Upper lobe of left lung (tissue), 6 donors: ENCODE results near the gene SLC48A1. TPM values are rescaled to one million over a fixed set of nuclear protein-coding genes. Genes with fewer than 3 reads are reported as not detected.

Experiments used
- ATAC-seq, 2 donors: fragments of 200-7000 bp; cut with Tn5 transposase; one replicate each; pipeline ENCODE4 v1.9.1; 2022; ENCODE audit warnings: mild to moderate bottlenecking in 2 of 2, moderate library complexity in 2 of 2; ENCODE audit not compliant: low FRiP score in 2 of 2
- DNase-seq, 2 donors: peaks; one replicate each; pipeline ENCODE4 v3.0.0-alpha.2; 2019 to 2020
- H3K27ac ChIP-seq, 4 donors: fragments of 200-600 bp; sonication (generic); one replicate each; pipeline ENCODE4 v1.5.1; 2016 to 2019
- H3K27me3 ChIP-seq, 4 donors: fragments of 200-600 bp; sonication (generic); one replicate each; pipeline ENCODE4 v1.5.1; 2017 to 2019
- H3K36me3 ChIP-seq, 4 donors: fragments of 200-600 bp; sonication (generic); one replicate each; pipeline ENCODE4 v1.5.1; 2016 to 2019
- H3K4me1 ChIP-seq, 4 donors: fragments of 200-600 bp; sonication (generic); one replicate each; pipeline ENCODE4 v1.5.1; 2018 to 2019
- H3K4me3 ChIP-seq, 4 donors: fragments of 200-600 bp; sonication (generic); one replicate each; pipeline ENCODE4 v1.5.1; 2017 to 2019; ENCODE audit warnings: mild to moderate bottlenecking in 2 of 4, moderate library complexity in 1 of 4
- H3K9me3 ChIP-seq, 4 donors: fragments of 200-600 bp; sonication (generic); one replicate each; pipeline ENCODE4 v1.5.1; 2018 to 2019
- CTCF ChIP-seq, 6 experiments: fragments of 450-650 bp in 4 of 6; fragments of 200-600 bp in 2 of 6; sonication (generic) in 2 of 6; IDR thresholded peaks; one replicate each; pipeline ENCODE4 v1.5.1; 2016 to 2019; ENCODE audit warnings: antibody characterized with exemption in 6 of 6
- EP300 ChIP-seq, 4 donors: sonication (generic); formaldehyde crosslinking; IDR thresholded peaks; one replicate each; pipeline ENCODE4 v1.5.1; 2017; ENCODE audit warnings: antibody characterized with exemption in 4 of 4, control low read depth in 2 of 4
- POLR2A ChIP-seq, 4 donors: fragments of 450-650 bp; IDR thresholded peaks; one replicate each; pipeline ENCODE4 v1.5.1; 2016 to 2017; ENCODE audit warnings: antibody characterized with exemption in 4 of 4, mild to moderate bottlenecking in 2 of 4
- POLR2AphosphoS5 ChIP-seq, 2 donors: sonication (generic); formaldehyde crosslinking; IDR thresholded peaks; one replicate each; pipeline ENCODE4 v1.5.1; 2017; ENCODE audit warnings: antibody characterized with exemption in 2 of 2
- WGBS, 2 donors: methylation state at CpG; one replicate each; pipeline ENCODE4 v1.1.5; 2017 to 2018; 5-methylcytosine and 5-hydroxymethylcytosine counted together
- total RNA-seq, 6 donors: library from RNA; depleted of rRNA in 4 of 6; stranded (reverse); fragments of >200 nt in 4 of 6; gene quantifications; one replicate each; pipeline versions ENCODE4 v1.1.0 to v1.2.1, GENCODE V29; 2016 to 2021
- donor health status: DM: no; HTN: no; CAD: no; lungs with moderate emphysema.
- donor health status: DM: no; HTN: yes; CAD: no; lungs with severe emphysema.

The SLC48A1 gene
- total RNA-seq, 6 donors from 2014 or later: 26.5 to 36.5 (median 33.9) TPM

DNA sequence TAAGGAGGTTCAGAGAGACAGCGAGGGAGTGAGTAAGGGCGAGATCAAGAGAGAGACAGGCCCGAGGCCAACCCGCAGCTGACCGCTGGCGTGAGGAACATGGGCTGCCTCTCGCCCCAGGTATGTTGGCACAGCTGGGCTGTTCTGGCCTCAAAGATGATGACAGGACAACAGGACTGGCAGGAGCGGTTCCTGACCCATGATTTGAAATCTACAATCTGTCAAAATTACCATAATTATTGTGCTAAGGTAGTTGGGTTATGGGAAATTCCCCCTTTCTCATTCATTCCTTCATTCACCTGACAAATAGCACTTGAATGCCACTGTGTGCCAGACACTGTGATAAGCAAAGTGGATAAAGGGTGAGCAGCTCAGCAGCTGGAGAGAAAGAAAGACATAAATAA is 42.7 kb upstream of the SLC48A1 start:
- TF ChIP-seq POLR2A (IDR thresholded peaks at IDR 0.05) (no peak), CTCF (IDR thresholded peaks at IDR 0.05) (no peak), POLR2AphosphoS5 (IDR thresholded peaks at IDR 0.05) (no peak), EP300 (IDR thresholded peaks at IDR 0.05) (no peak)
- H3K9me3 ChIP-seq: no peaks in the 10 kb centered on the region
- peak overlapping the region in 3 of 4 donors; percentile 5 to 11 (median 6) for H3K27ac ChIP-seq
- peak in 1 of 2 donors; percentile 28 for ATAC-seq
- H3K27me3 ChIP-seq: no peaks in the 10 kb centered on the region
- peak in 1 of 2 donors; percentile 50 for DNase-seq
- H3K36me3 ChIP-seq: no peaks in the 10 kb centered on the region
- peaks cover 0 to 16% (median 7%) of the 10 kb centered on the region in 4 donors for H3K4me1 ChIP-seq
- WGBS, 2 donors: 75 to 84% methylated on average over 8 of the region's 8 CpGs
- H3K4me3 ChIP-seq: no peak overlapping the region

DNA sequence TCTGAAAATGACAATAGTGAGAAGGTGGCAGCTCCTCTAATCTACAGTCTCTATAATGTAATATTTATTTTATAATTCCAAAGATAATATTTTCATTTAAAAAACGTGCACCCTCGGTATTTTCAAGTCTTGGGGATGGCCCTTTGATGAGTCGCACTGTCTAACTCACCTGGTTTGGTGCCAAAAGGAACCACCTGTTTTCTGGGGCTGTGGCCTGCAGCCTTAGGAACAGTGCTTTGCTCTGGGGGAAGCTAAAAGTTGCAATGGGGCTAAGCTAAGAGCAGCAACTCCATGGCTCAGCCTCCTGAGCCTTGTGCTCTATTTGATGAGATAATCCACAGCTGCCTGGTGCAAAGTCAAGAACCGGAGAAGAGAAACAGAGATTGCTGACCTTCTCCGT is 41.3 kb upstream of the SLC48A1 start:
- DNase-seq (no peak), ATAC-seq (no peak)
- Histone ChIP-seq H3K27ac (no peak overlapping the region), H3K27me3 (no peaks in the 10 kb centered on the region), H3K4me1 (peaks cover 10 to 30% (median 19%) of the 10 kb centered on the region in 4 donors), H3K4me3 (no peak overlapping the region), H3K36me3 (no peaks in the 10 kb centered on the region), H3K9me3 (no peaks in the 10 kb centered on the region)
- no peak for TF ChIP-seq EP300 (IDR thresholded peaks at IDR 0.05)
- no peak for TF ChIP-seq CTCF (IDR thresholded peaks at IDR 0.05)
- TF ChIP-seq POLR2AphosphoS5 (IDR thresholded peaks at IDR 0.05): no peak
- TF ChIP-seq POLR2A (IDR thresholded peaks at IDR 0.05): no peak
- 78 to 86% methylated on average over 5 of the region's 5 CpGs for WGBS, 2 donors

DNA sequence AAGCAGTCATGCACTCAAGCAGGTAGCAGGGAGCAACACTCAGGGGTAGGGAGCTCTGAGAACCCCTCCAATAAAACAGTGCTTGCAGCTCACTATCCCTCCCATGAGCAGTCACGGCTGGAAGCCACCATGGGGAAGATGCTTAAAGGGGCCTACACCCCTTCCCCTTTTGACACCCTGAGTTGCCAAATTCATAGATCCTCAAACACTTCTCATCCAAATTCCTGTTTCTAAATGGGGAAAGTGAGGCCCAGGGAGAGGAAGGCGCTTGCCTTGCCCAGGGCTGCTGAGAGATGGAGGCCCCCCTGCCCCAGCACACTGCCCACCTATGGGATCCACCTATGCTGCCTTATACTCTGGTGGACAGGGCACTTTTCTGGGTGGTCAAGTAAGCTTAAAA is 40.5 kb upstream of the SLC48A1 start:
- 67 to 78% methylated on average over 2 of the region's 2 CpGs for WGBS, 2 donors
- Histone ChIP-seq H3K27me3 (no peaks in the 10 kb centered on the region), H3K36me3 (no peaks in the 10 kb centered on the region), H3K4me1 (peaks cover 18 to 36% (median 24%) of the 10 kb centered on the region in 4 donors), H3K9me3 (no peaks in the 10 kb centered on the region), H3K27ac (no peak overlapping the region), H3K4me3 (no peak overlapping the region)
- TF ChIP-seq CTCF (IDR thresholded peaks at IDR 0.05): no peak
- TF ChIP-seq EP300 (IDR thresholded peaks at IDR 0.05): no peak
- TF ChIP-seq POLR2AphosphoS5 (IDR thresholded peaks at IDR 0.05): no peak
- TF ChIP-seq POLR2A (IDR thresholded peaks at IDR 0.05): no peak
- no peak for DNase-seq
- ATAC-seq: no peak

DNA sequence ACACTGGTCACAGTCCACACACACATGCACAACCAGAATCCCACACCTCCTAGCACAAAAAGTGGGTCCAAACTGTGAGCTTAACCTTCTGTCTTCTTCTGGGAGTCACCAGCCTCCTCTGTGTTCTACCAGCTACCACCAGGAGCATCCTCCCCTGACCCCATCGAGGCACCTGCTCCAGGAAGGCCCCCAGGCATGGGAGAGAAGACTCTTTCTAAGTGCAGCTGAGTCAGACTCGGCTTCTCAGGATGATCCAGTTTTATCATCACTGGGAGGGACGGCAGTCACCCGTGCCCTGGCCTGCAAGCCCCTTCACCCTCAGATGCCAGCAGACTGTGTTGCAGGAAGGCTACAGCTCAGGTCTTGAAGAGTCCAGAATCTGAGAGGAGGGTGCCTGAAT is 39.9 kb upstream of the SLC48A1 start:
- Histone ChIP-seq H3K4me3 (no peak overlapping the region), H3K4me1 (peaks cover 24 to 42% (median 29%) of the 10 kb centered on the region in 4 donors), H3K27me3 (no peaks in the 10 kb centered on the region), H3K36me3 (peaks cover 0 to 1% (median 0%) of the 10 kb centered on the region in 4 donors), H3K27ac (no peak overlapping the region), H3K9me3 (no peaks in the 10 kb centered on the region)
- 82% methylated on average over 4 of the region's 4 CpGs; no CpG with 5 or more reads in 1 of the 2 donors for WGBS, 2 donors
- ATAC-seq: no peak
- no peak for DNase-seq
- TF ChIP-seq POLR2AphosphoS5 (IDR thresholded peaks at IDR 0.05) (no peak), EP300 (IDR thresholded peaks at IDR 0.05) (no peak), POLR2A (IDR thresholded peaks at IDR 0.05) (no peak), CTCF (IDR thresholded peaks at IDR 0.05) (no peak)
